ENCODE measurements around the gene S1PR5.

S1PR5 gene

DNA sequence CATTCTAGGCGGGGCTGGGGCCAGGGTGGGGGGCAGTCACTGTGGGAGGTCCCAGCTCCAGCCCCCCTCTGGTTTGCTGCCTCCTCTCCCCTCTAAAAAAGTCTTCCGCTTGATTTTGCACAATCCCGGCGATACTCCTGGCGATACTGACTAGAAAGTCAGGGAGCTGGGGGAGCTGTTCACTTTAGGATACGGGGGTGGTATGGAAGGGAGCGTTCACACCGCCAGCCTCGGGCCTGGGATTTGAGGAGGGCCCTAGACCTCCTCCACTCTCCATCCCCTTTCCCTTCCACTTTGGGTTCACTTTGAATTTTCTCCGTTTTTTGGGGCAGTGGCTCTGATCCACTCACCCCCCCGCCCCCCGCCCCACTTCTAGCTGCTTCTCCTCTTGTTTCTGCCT is 49.1 kb downstream of the S1PR5 start:
- TF ChIP-seq CTCF (conservative IDR thresholded peaks at IDR 0.05; ENCODE audit: low read depth, low read length), result no peak
- DNase-seq (ENCODE audit: low read depth), result no peak

GRCh38 chr19:10467104-10467706 is 50.0 kb downstream of the S1PR5 start:
- no peak for DNase-seq (ENCODE audit: low read depth)
- H3K4me3 ChIP-seq (ENCODE audit: low read depth, low read length), result no peak overlapping the region
- no peak for TF ChIP-seq CTCF (conservative IDR thresholded peaks at IDR 0.05; ENCODE audit: low read depth, low read length)

More for the DNA sequence above, 49.1 kb downstream of the S1PR5 start:
- no peak overlapping the region for H3K4me3 ChIP-seq (ENCODE audit: low read depth, low read length)

GRCh38 chr19:10464456-10464855 is 52.8 kb downstream of the S1PR5 start:
- no peak for DNase-seq (ENCODE audit: low read depth)
- TF ChIP-seq CTCF (conservative IDR thresholded peaks at IDR 0.05; ENCODE audit: low read depth, low read length), result no peak
- no peak overlapping the region for H3K4me3 ChIP-seq (ENCODE audit: low read depth, low read length)

All from choroid plexus epithelial cell (primary cell).